ENCODE measurements around the gene STXBP3. TPM values are rescaled to one million over a fixed set of nuclear protein-coding genes. Genes with fewer than 3 reads are reported as not detected.

Gene STXBP3
- polyA plus RNA-seq, 3 donors = 32.3 to 56.2 (median 48.3) TPM

- H3K36me3 Mint-ChIP-seq = peaks cover 0 to under 1% of the 10 kb centered on the region in 2 donors
- Histone ChIP-seq H3K36me3 (replicated peaks in 1 of 2; ENCODE audit: control insufficient read depth in 1 of 2, insufficient read depth in 2 of 2, low read length in 2 of 2) (no peaks in the 10 kb centered on the region), H3K27ac (ENCODE audit: low read depth in 1 of 2, low read length in 2 of 2) (no peak overlapping the region), H3K9me3 (replicated peaks in 1 of 2; ENCODE audit: control insufficient read depth in 1 of 2, insufficient read depth in 1 of 2, low read length in 2 of 2) (no peaks in the 10 kb centered on the region), H3K4me3 (replicated peaks in 1 of 3; ENCODE audit: low read depth in 2 of 3, low read length in 3 of 3) (no peak overlapping the region), H3K4me2 (replicated peaks; ENCODE audit: extremely low read depth, low read length, poor library complexity, severe bottlenecking) (no peak overlapping the region), H2AFZ (ENCODE audit: insufficient read depth, low read depth, low read length, poor library complexity, severe bottlenecking) (no peak overlapping the region), H3K4me1 (ENCODE audit: control insufficient read depth in 1 of 2, insufficient read depth in 2 of 2, low read length in 2 of 2) (no peaks in the 10 kb centered on the region), H3K9ac (ENCODE audit: insufficient read depth, low read length, poor library complexity, severe bottlenecking) (no peak overlapping the region), H4K20me1 (ENCODE audit: insufficient read depth, low read length) (no peaks in the 10 kb centered on the region), H3K79me2 (ENCODE audit: insufficient read depth, low read length) (no peaks in the 10 kb centered on the region), H3K27me3 (ENCODE audit: control insufficient read depth in 2 of 2, insufficient read depth in 2 of 2, low read length in 2 of 2) (no peaks in the 10 kb centered on the region)
- H3K4me3 Mint-ChIP-seq = no peak overlapping the region
- WGBS (ENCODE audit: insufficient coverage) = 87% methylated on average over 6 of the region's 6 CpGs
- TF ChIP-seq CTCF (IDR thresholded peaks at IDR 0.05) = no peak
- no peak for DNase-seq
- H3K27ac Mint-ChIP-seq = no peak overlapping the region
- peaks cover 0 to 4% (median 0%) of the 10 kb centered on the region in 3 donors for H3K27me3 Mint-ChIP-seq (ENCODE audit: low read depth in 3 of 3)
- intact Hi-C loops (cut with micrococcal nuclease) = no loop called here
- no peaks in the 10 kb centered on the region for H3K9me3 Mint-ChIP-seq
- peaks cover 14% of the 10 kb centered on the region for H3K4me1 Mint-ChIP-seq
Observed at GRCh38 chr1:108845991-108846390, 99.5 kb downstream of the STXBP3 start.

GRCh38 chr1:108847494-108847893, 101.0 kb downstream of the STXBP3 start:
- Mint-ChIP-seq H3K27me3 (ENCODE audit: low read depth in 3 of 3) (peaks cover 0 to 2% (median 0%) of the 10 kb centered on the region in 3 donors), H3K9me3 (no peaks in the 10 kb centered on the region)

More at GRCh38 chr1:108847494-108847893, 101.0 kb downstream of the STXBP3 start:
- H3K4me3 Mint-ChIP-seq = no peak overlapping the region
- peaks cover 0 to 1% of the 10 kb centered on the region in 2 donors for H3K36me3 Mint-ChIP-seq
- DNase-seq = no peak
- Histone ChIP-seq H3K27me3 (ENCODE audit: control insufficient read depth in 2 of 2, insufficient read depth in 2 of 2, low read length in 2 of 2) (no peaks in the 10 kb centered on the region), H4K20me1 (ENCODE audit: insufficient read depth, low read length) (no peaks in the 10 kb centered on the region), H2AFZ (ENCODE audit: insufficient read depth, low read depth, low read length, poor library complexity, severe bottlenecking) (no peak overlapping the region), H3K4me1 (ENCODE audit: control insufficient read depth in 1 of 2, insufficient read depth in 2 of 2, low read length in 2 of 2) (peaks cover 10 to 11% of the 10 kb centered on the region in 2 donors), H3K27ac (ENCODE audit: low read depth in 1 of 2, low read length in 2 of 2) (no peak overlapping the region), H3K9ac (ENCODE audit: insufficient read depth, low read length, poor library complexity, severe bottlenecking) (no peak overlapping the region), H3K9me3 (replicated peaks in 1 of 2; ENCODE audit: control insufficient read depth in 1 of 2, insufficient read depth in 1 of 2, low read length in 2 of 2) (no peaks in the 10 kb centered on the region), H3K36me3 (replicated peaks in 1 of 2; ENCODE audit: control insufficient read depth in 1 of 2, insufficient read depth in 2 of 2, low read length in 2 of 2) (no peaks in the 10 kb centered on the region), H3K4me3 (replicated peaks in 1 of 3; ENCODE audit: low read depth in 2 of 3, low read length in 3 of 3) (no peak overlapping the region), H3K79me2 (ENCODE audit: insufficient read depth, low read length) (no peaks in the 10 kb centered on the region), H3K4me2 (replicated peaks; ENCODE audit: extremely low read depth, low read length, poor library complexity, severe bottlenecking) (no peak overlapping the region)
- WGBS (ENCODE audit: insufficient coverage) = 25% methylated on average over 1 of the region's 1 CpG
- intact Hi-C loops (cut with micrococcal nuclease) = no loop called here
- H3K27ac Mint-ChIP-seq = peak overlapping the region in 1 of 7 donors; percentile 71
- H3K4me1 Mint-ChIP-seq = peaks cover 29% of the 10 kb centered on the region
- no peak for TF ChIP-seq CTCF (IDR thresholded peaks at IDR 0.05)
